GM12878 (cell line): Measurements from ENCODE around the gene OMP. TPM values are rescaled to one million over a fixed set of nuclear protein-coding genes. Genes with fewer than 3 reads are reported as not detected.

Experiments
- ATAC-seq: fragments of 200-7000 bp; cut with Tn5 transposase; 3 replicates; pipeline ENCODE4 v1.9.1; 2020; ENCODE audit warnings: mild to moderate bottlenecking, moderate library complexity
- BruUV-seq: library from RNA; stranded (reverse); fragments of 400-500 nt; replicated peaks from 2 replicates; lab custom pipeline; 2021; lab: Mats Ljungman, UMichigan
- CTCF ChIA-PET: fragments of 300-600 bp; sonication (Branson Sonifier 250); formaldehyde crosslinking; extraction: SDS; loops from one replicate; lab custom pipeline; 2021; ENCODE audit warnings: inconsistent platforms; lab: Yijun Ruan, JAX
- POLR2A ChIA-PET: fragments of 350-600 bp; formaldehyde crosslinking; extraction: SDS; loops from one replicate; lab custom pipeline; 2021; ENCODE audit warnings: inconsistent platforms; lab: Charles Lee
- RAD21 ChIA-PET: fragments of 300-600 bp; sonication (Branson Sonifier 250); formaldehyde crosslinking; loops from one replicate; lab custom pipeline; 2023; ENCODE audit warnings: antibody characterized with exemption; ENCODE audit not compliant: unreplicated experiment; lab: Charles Lee
- SMC1A ChIA-PET: fragments of 300-600 bp; sonication (Branson Sonifier 250); formaldehyde crosslinking; loops from one replicate; lab custom pipeline; 2023; ENCODE audit not compliant: unreplicated experiment, uncharacterized antibody; lab: Charles Lee
- DNase-seq: peaks from one replicate; pipeline ENCODE4 v3.0.0-alpha.2; 2011; ENCODE audit warnings: low read depth, low spot score
- FAIRE-seq: peaks from 3 replicates; lab custom pipeline; 2011; peaks lifted over from hg19 to GRCh38; lab: Jason Lieb, UNC
- H2AFZ ChIP-seq: 2 replicates; pipeline ENCODE4 v1.6.0; 2011; ENCODE audit warnings: low read depth, low read length, control low read depth; ENCODE audit not compliant: control insufficient read depth
- H3K27ac ChIP-seq: 2 replicates; pipeline ENCODE4 v1.5.1; 2011; ENCODE audit warnings: control low read depth; ENCODE audit not compliant: control insufficient read depth, insufficient read depth
- H3K27me3 ChIP-seq, 2 experiments: replicated peaks in 1 of 2; 2 replicates each; pipeline versions ENCODE4 v1.6.0 to v1.6.1; 2011; ENCODE audit warnings: low read length in 1 of 2; ENCODE audit not compliant: control insufficient read depth in 2 of 2, insufficient read depth in 2 of 2
- H3K36me3 ChIP-seq, 2 experiments: 2 replicates each; pipeline ENCODE4 v1.5.1; 2011; ENCODE audit warnings: low read length in 1 of 2; ENCODE audit not compliant: control insufficient read depth in 2 of 2, insufficient read depth in 2 of 2
- H3K4me1 ChIP-seq: 2 replicates; pipeline ENCODE4 v1.6.1; 2011; ENCODE audit warnings: mild to moderate bottlenecking, low read length, moderate library complexity, mixed read lengths; ENCODE audit not compliant: control insufficient read depth, insufficient read depth
- H3K4me2 ChIP-seq: 2 replicates; pipeline ENCODE4 v1.6.0; 2011; ENCODE audit warnings: control low read depth; ENCODE audit not compliant: control insufficient read depth, insufficient read depth
- H3K4me3 ChIP-seq: fragments of 200-600 bp; sonication (generic); 2 replicates; pipeline ENCODE4 v1.5.1; 2016
- H3K79me2 ChIP-seq: 2 replicates; pipeline ENCODE4 v1.6.0; 2011; ENCODE audit warnings: low read length; ENCODE audit not compliant: control insufficient read depth, insufficient read depth
- H3K9ac ChIP-seq: 2 replicates; pipeline ENCODE4 v1.8.0; 2011; ENCODE audit warnings: low read length, control low read depth, mixed read lengths; ENCODE audit not compliant: control insufficient read depth, insufficient read depth
- H3K9me3 ChIP-seq: replicated peaks from 3 replicates; pipeline ENCODE4 v1.5.1; 2011; ENCODE audit warnings: mild to moderate bottlenecking, low read length; ENCODE audit not compliant: control insufficient read depth, insufficient read depth
- H4K20me1 ChIP-seq: 2 replicates; pipeline ENCODE4 v1.6.0; 2011; ENCODE audit not compliant: control insufficient read depth, insufficient read depth
- ASH2L ChIP-seq: fragments of 300-600, 200-600 bp; sonication (generic); IDR thresholded peaks from 2 replicates; pipeline ENCODE4 v1.6.1; 2017; ENCODE audit warnings: low read depth, mild to moderate bottlenecking, borderline replicate concordance
- BACH1 ChIP-seq: fragments of 450-650 bp; IDR thresholded peaks from 2 replicates; pipeline ENCODE4 v1.6.1; 2017; ENCODE audit warnings: mild to moderate bottlenecking, borderline replicate concordance
- KDM1A ChIP-seq: fragments of 200-600 bp; sonication (generic); IDR thresholded peaks from 2 replicates; pipeline ENCODE4 v1.6.1; 2016; ENCODE audit warnings: borderline replicate concordance
- MTA3 ChIP-seq: IDR thresholded peaks from 2 replicates; pipeline ENCODE4 v1.6.1; 2012; ENCODE audit warnings: low read length, inconsistent platforms, borderline replicate concordance
- NRF1 ChIP-seq: conservative IDR thresholded peaks from 2 replicates; pipeline ENCODE4 v1.6.1; 2011; ENCODE audit warnings: mild to moderate bottlenecking, low read depth, low read length, improper control_type of control experiment
- POU2F2 ChIP-seq: IDR thresholded peaks from 3 replicates; pipeline ENCODE4 v1.6.1; 2011; ENCODE audit warnings: low read depth, mild to moderate bottlenecking, low read length, borderline replicate concordance
- SRF ChIP-seq, 2 experiments: IDR thresholded peaks; 2 replicates each; pipeline ENCODE4 v1.6.1; 2011; ENCODE audit warnings: low read depth in 2 of 2, low read length in 2 of 2, mild to moderate bottlenecking in 1 of 2, moderate library complexity in 1 of 2
- YBX1 ChIP-seq: fragments of 450-650 bp; IDR thresholded peaks from 2 replicates; pipeline ENCODE4 v1.6.1; 2016; ENCODE audit warnings: antibody characterized with exemption
- ZNF207 ChIP-seq: fragments of 450-650 bp; IDR thresholded peaks from 2 replicates; pipeline ENCODE4 v1.6.1; 2014; ENCODE audit warnings: antibody characterized with exemption, mild to moderate bottlenecking, borderline replicate concordance
- WGBS: methylation state at CpG from one replicate; pipeline ENCODE4 v1.1.6; 2016; ENCODE audit warnings: low lambda C conversion rate; ENCODE audit not compliant: insufficient replicate concordance, insufficient coverage; ENCODE audit errors: missing lambda C conversion rate; 5-methylcytosine and 5-hydroxymethylcytosine counted together
- in situ Hi-C: fragments of 300-500 bp; cut with MboI; formaldehyde crosslinking; loops from 9 replicates; pipeline ENCODE4 v1.14.3; 2018; ENCODE audit warnings: mixed read lengths
- intact Hi-C: fragments of 100-400 bp; cut with micrococcal nuclease; formaldehyde crosslinking; loops from one replicate; pipeline ENCODE4 v1.14.2; 2022; ENCODE audit not compliant: unreplicated experiment
- polyA plus RNA-seq, 11 experiments: library from polyadenylated mRNA; depleted of rRNA in 4 of 11; unstranded in 6 of 11; stranded (reverse) in 5 of 11; fragments of >200 nt; fragmentation: Nextera tagmentation in 4 of 11; fragmentation: Illumina TruSeq in 1 of 11; extraction: Ambion mirVana in 4 of 11; extraction: Trizol in 1 of 11; gene quantifications; 1 replicate in 1 of 11; 2 replicates in 10 of 11; pipeline versions ENCODE4 v1.2.1 to v1.2.3, GENCODE V29; 2011 to 2016; ENCODE audit warnings: inconsistent platforms in 2 of 11, missing spikeins in 2 of 11, low read depth in 1 of 11
- total RNA-seq, 4 experiments: library from RNA; depleted of rRNA in 3 of 4; stranded (reverse); fragments of >200 nt in 3 of 4; fragmentation: Illumina TruSeq in 1 of 4; extraction: Trizol in 1 of 4; gene quantifications; 2 replicates each; pipeline versions ENCODE4 v1.2.1 to v1.2.3, GENCODE V29; 2013 to 2021
- TF ChIP-seq, protein P1 (sequence below): IDR thresholded peaks from 2 replicates; pipeline ENCODE4 v1.6.1; 2012; ENCODE audit warnings: mild to moderate bottlenecking, low read depth, low read length

OMP gene
- total and polyA plus RNA-seq, 10 of the 15 experiments (the other 5 are each of a cell fraction or from before 2014, with no cell fraction given) = not detected

GRCh38 chr11:77108436-77108835, 5.8 kb downstream of the OMP start:
- ChIA-PET POLR2A (no interaction called here), SMC1A (no interaction called here), RAD21 (no interaction called here)
- FAIRE-seq (no peak), DNase-seq (no peak)
- in situ Hi-C loops = no loop called here
- BruUV-seq = no TSS peak
- WGBS = 54% methylated on average over 9 of the region's 9 CpGs
- H3K4me1 ChIP-seq = no peaks in the 10 kb centered on the region
- no peak overlapping the region for H3K27ac ChIP-seq
- H3K27me3 ChIP-seq = peaks cover 0 to 2% of the 10 kb centered on the region in 2 experiments; a peak in 2 of 4 replicates
- no peak overlapping the region for H2AFZ ChIP-seq
- no peak overlapping the region for H3K4me2 ChIP-seq
- intact Hi-C loops = loop anchor here (10.0 kb wide), 1 partner anchor 374 kb away; no protein-coding TSS in a partner anchor
- no peak overlapping the region for H3K4me3 ChIP-seq
- H3K9ac ChIP-seq = no peak overlapping the region
- no peaks in the 10 kb centered on the region for H3K9me3 ChIP-seq
- no peak for TF ChIP-seq NRF1
- TF ChIP-seq BACH1 = no peak
- no peak for TF ChIP-seq ASH2L
- no peak for TF ChIP-seq YBX1
- no peak for TF ChIP-seq KDM1A
- no peak for TF ChIP-seq POU2F2
- TF ChIP-seq, all 136 proteins: peak for 0
- no peaks in the 10 kb centered on the region for H3K36me3 ChIP-seq
- CTCF ChIA-PET = no interaction called here
- no peak for ATAC-seq
- no peaks in the 10 kb centered on the region for H3K79me2 ChIP-seq
- no peaks in the 10 kb centered on the region for H4K20me1 ChIP-seq

GRCh38 chr11:77109236-77110019, 6.8 kb downstream of the OMP start:
- FAIRE-seq (no peak), DNase-seq (no peak), ATAC-seq (no peak)
- no TSS peak for BruUV-seq
- POLR2A ChIA-PET = no interaction called here
- no peaks in the 10 kb centered on the region for H3K4me1 ChIP-seq
- 5% methylated on average over 9 of the region's 11 CpGs for WGBS
- no peak for TF ChIP-seq MTA3
- no peak for TF ChIP-seq ZNF207
- TF ChIP-seq SRF (IDR thresholded peaks at IDR 0.05; ENCODE audit: low read depth in 2 of 2, low read length in 2 of 2) = no peak
- TF ChIP-seq, protein P1, sequence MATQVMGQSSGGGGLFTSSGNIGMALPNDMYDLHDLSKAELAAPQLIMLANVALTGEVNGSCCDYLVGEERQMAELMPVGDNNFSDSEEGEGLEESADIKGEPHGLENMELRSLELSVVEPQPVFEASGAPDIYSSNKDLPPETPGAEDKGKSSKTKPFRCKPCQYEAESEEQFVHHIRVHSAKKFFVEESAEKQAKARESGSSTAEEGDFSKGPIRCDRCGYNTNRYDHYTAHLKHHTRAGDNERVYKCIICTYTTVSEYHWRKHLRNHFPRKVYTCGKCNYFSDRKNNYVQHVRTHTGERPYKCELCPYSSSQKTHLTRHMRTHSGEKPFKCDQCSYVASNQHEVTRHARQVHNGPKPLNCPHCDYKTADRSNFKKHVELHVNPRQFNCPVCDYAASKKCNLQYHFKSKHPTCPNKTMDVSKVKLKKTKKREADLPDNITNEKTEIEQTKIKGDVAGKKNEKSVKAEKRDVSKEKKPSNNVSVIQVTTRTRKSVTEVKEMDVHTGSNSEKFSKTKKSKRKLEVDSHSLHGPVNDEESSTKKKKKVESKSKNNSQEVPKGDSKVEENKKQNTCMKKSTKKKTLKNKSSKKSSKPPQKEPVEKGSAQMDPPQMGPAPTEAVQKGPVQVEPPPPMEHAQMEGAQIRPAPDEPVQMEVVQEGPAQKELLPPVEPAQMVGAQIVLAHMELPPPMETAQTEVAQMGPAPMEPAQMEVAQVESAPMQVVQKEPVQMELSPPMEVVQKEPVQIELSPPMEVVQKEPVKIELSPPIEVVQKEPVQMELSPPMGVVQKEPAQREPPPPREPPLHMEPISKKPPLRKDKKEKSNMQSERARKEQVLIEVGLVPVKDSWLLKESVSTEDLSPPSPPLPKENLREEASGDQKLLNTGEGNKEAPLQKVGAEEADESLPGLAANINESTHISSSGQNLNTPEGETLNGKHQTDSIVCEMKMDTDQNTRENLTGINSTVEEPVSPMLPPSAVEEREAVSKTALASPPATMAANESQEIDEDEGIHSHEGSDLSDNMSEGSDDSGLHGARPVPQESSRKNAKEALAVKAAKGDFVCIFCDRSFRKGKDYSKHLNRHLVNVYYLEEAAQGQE = no peak
- CTCF ChIA-PET = no interaction called here
- H3K79me2 ChIP-seq = no peaks in the 10 kb centered on the region
- peaks cover 0 to 2% of the 10 kb centered on the region in 2 experiments; a peak in 2 of 4 replicates for H3K27me3 ChIP-seq
- SMC1A ChIA-PET = no interaction called here
- H3K36me3 ChIP-seq = no peaks in the 10 kb centered on the region
- no peaks in the 10 kb centered on the region for H3K9me3 ChIP-seq
- no peaks in the 10 kb centered on the region for H4K20me1 ChIP-seq
- no peak overlapping the region for H3K4me3 ChIP-seq
- RAD21 ChIA-PET = no interaction called here
- intact Hi-C loops = loop anchor here (10.0 kb wide), 1 partner anchor 375 kb away; no protein-coding TSS in a partner anchor
- H3K27ac ChIP-seq = no peak overlapping the region
- H3K9ac ChIP-seq = no peak overlapping the region
- H2AFZ ChIP-seq = no peak overlapping the region
- in situ Hi-C loops = no loop called here
- H3K4me2 ChIP-seq = no peak overlapping the region
